Mesenchymal stem cell (in vitro differentiated cells and primary cell): Measurements from ENCODE around the gene FCER1G. TPM values are rescaled to one million over a fixed set of nuclear protein-coding genes. Genes with fewer than 3 reads are reported as not detected.
A peak's percentile ranks its signal among the peaks of the same experiment; 100 is the strongest.

ENCODE experiments used
- DNase-seq: peaks from one replicate; pipeline ENCODE4 v3.0.0-alpha.2; 2013
- H2AFZ ChIP-seq: one replicate; pipeline ENCODE4 v1.6.1; 2013; ENCODE audit warnings: low read depth, mild to moderate bottlenecking, control low read depth, inconsistent platforms, low read length, moderate library complexity
- H2AK5ac ChIP-seq: 2 replicates; pipeline ENCODE4 v1.6.1; 2013; ENCODE audit warnings: low read length, moderate library complexity, mild to moderate bottlenecking, inconsistent platforms; ENCODE audit not compliant: severe bottlenecking
- H2BK120ac ChIP-seq: one replicate; pipeline ENCODE4 v1.6.1; 2013; ENCODE audit warnings: low read depth, mild to moderate bottlenecking, inconsistent platforms, low read length, moderate library complexity
- H2BK12ac ChIP-seq, 2 experiments: one replicate each; pipeline ENCODE4 v1.6.1; 2013; ENCODE audit warnings: inconsistent platforms in 2 of 2, low read length in 2 of 2, mild to moderate bottlenecking in 2 of 2, moderate library complexity in 2 of 2, control low read depth in 1 of 2
- H2BK15ac ChIP-seq: one replicate; pipeline ENCODE4 v1.6.1; 2013; ENCODE audit warnings: mild to moderate bottlenecking, low read depth, inconsistent platforms; ENCODE audit not compliant: poor library complexity, severe bottlenecking
- H2BK5ac ChIP-seq: 2 replicates; pipeline ENCODE4 v1.6.1; 2013; ENCODE audit warnings: low read depth, mild to moderate bottlenecking, low read length, control low read depth, inconsistent platforms; ENCODE audit not compliant: poor library complexity, severe bottlenecking
- H3K14ac ChIP-seq, 2 experiments: one replicate each; pipeline ENCODE4 v1.6.1; 2013; ENCODE audit warnings: inconsistent platforms in 2 of 2, low read length in 2 of 2, control low read depth in 1 of 2, mild to moderate bottlenecking in 1 of 2, moderate library complexity in 1 of 2
- H3K18ac ChIP-seq, 2 experiments: one replicate each; pipeline ENCODE4 v1.6.1; 2013; ENCODE audit warnings: inconsistent platforms in 2 of 2, low read length in 2 of 2, control low read depth in 1 of 2, low read depth in 1 of 2, mild to moderate bottlenecking in 1 of 2
- H3K23ac ChIP-seq, 2 experiments: one replicate each; pipeline ENCODE4 v1.6.1; 2013; ENCODE audit warnings: inconsistent platforms in 2 of 2, low read length in 2 of 2, mild to moderate bottlenecking in 2 of 2, moderate library complexity in 2 of 2, control low read depth in 1 of 2
- H3K27ac ChIP-seq: 2 replicates; pipeline ENCODE4 v1.5.1; 2013; ENCODE audit warnings: mild to moderate bottlenecking, moderate library complexity, low read length, control low read depth, inconsistent platforms; ENCODE audit not compliant: poor library complexity, severe bottlenecking
- H3K27me3 ChIP-seq, 2 experiments: 2 replicates each; pipeline versions ENCODE4 v1.6.1 to v1.7.0; 2013; ENCODE audit warnings: low read length in 2 of 2, mild to moderate bottlenecking in 2 of 2, moderate library complexity in 2 of 2, control low read depth in 1 of 2, inconsistent platforms in 1 of 2; ENCODE audit not compliant: control insufficient read depth in 1 of 2, insufficient read depth in 1 of 2
- H3K36me3 ChIP-seq, 2 experiments: 2 replicates each; pipeline versions ENCODE4 v1.6.1 to v1.7.0; 2013; ENCODE audit warnings: low read length in 2 of 2, control low read depth in 1 of 2, inconsistent platforms in 1 of 2, low read depth in 1 of 2, mild to moderate bottlenecking in 1 of 2; ENCODE audit not compliant: insufficient read depth in 2 of 2, control insufficient read depth in 1 of 2
- H3K4ac ChIP-seq, 2 experiments: one replicate each; pipeline ENCODE4 v1.6.1; 2013; ENCODE audit warnings: inconsistent platforms in 2 of 2, low read length in 2 of 2, mild to moderate bottlenecking in 2 of 2, moderate library complexity in 2 of 2, control low read depth in 1 of 2, low read depth in 1 of 2
- H3K4me1 ChIP-seq: 2 replicates; pipeline ENCODE4 v1.6.1; 2013; ENCODE audit warnings: low read depth, low read length, control low read depth; ENCODE audit not compliant: control insufficient read depth, insufficient read depth
- H3K4me2 ChIP-seq: 2 replicates; pipeline ENCODE4 v1.6.1; 2013; ENCODE audit warnings: low read length, mild to moderate bottlenecking, inconsistent platforms; ENCODE audit not compliant: poor library complexity, severe bottlenecking
- H3K4me3 ChIP-seq, 2 experiments: 2 replicates each; pipeline versions ENCODE4 v1.5.1 to v1.7.0; 2013; ENCODE audit warnings: low read length in 2 of 2, mild to moderate bottlenecking in 2 of 2, control low read depth in 1 of 2, low read depth in 1 of 2; ENCODE audit not compliant: insufficient read depth in 1 of 2
- H3K79me1 ChIP-seq: replicated peaks from 2 replicates; pipeline ENCODE4 v1.6.1; 2013; ENCODE audit warnings: mild to moderate bottlenecking, control low read depth, low read length, inconsistent platforms; ENCODE audit not compliant: poor library complexity, severe bottlenecking
- H3K9ac ChIP-seq: 2 replicates; pipeline ENCODE4 v1.7.0; 2013; ENCODE audit warnings: mild to moderate bottlenecking, low read length, moderate library complexity
- H3K9me3 ChIP-seq: 2 replicates; pipeline ENCODE4 v1.7.0; 2013; ENCODE audit warnings: mild to moderate bottlenecking, low read length; ENCODE audit not compliant: control insufficient read depth
- H4K8ac ChIP-seq: one replicate; pipeline ENCODE4 v1.6.1; 2013; ENCODE audit warnings: inconsistent platforms, mild to moderate bottlenecking, low read length, moderate library complexity
- H4K91ac ChIP-seq: one replicate; pipeline ENCODE4 v1.6.1; 2013; ENCODE audit warnings: mild to moderate bottlenecking, low read length, inconsistent platforms
- WGBS: methylation state at CpG from one replicate; pipeline ENCODE4 v1.1.7; 2013; ENCODE audit warnings: mixed read lengths; 5-methylcytosine and 5-hydroxymethylcytosine counted together
- polyA plus RNA-seq, 2 experiments: library from polyadenylated mRNA; stranded (reverse); fragments of 200-250 nt; gene quantifications; one replicate each; pipeline ENCODE4 v1.2.3, GENCODE V29; 2013

The FCER1G gene
- 0.51 TPM for polyA plus RNA-seq (2013, experiment 1 of 2)
- 0.56 TPM for polyA plus RNA-seq (2013, experiment 2 of 2)

GRCh38 chr1:161215076-161215475, at the start of gene FCER1G:
FCER1G (plus strand) TSS chr1:161215295; CDS start chr1:161215322, 27 bp downstream.
- Histone ChIP-seq H2BK120ac (no peak within 1 kb of the TSS), H3K4me1 (peaks cover 3% of the 10 kb centered on the region), H3K79me1 (peaks cover 12% of the 10 kb centered on the region), H4K8ac (no peak within 1 kb of the TSS), H3K4me2 (no peak within 1 kb of the TSS), H3K9ac (no peak within 1 kb of the TSS), H3K23ac (no peak within 1 kb of the TSS), H3K27ac (no peak within 1 kb of the TSS), H2BK12ac (no peak within 1 kb of the TSS), H3K27me3 (no peaks in the 10 kb centered on the region), H2BK15ac (no peak within 1 kb of the TSS), H2AFZ (no peak within 1 kb of the TSS), H2BK5ac (no peak within 1 kb of the TSS), H3K36me3 (peaks cover 46 to 51% of the 10 kb centered on the region in 2 experiments), H3K14ac (no peak within 1 kb of the TSS), H3K4me3 (no peak within 1 kb of the TSS), H3K9me3 (no peaks in the 10 kb centered on the region), H3K18ac (no peak within 1 kb of the TSS), H4K91ac (peak within 1 kb of the TSS; percentile 15), H3K4ac (no peak within 1 kb of the TSS), H2AK5ac (no peak within 1 kb of the TSS)
- WGBS, result 96% methylated on average over 10 of the region's 10 CpGs
- DNase-seq, result no peak

- peak within 1 kb of the TSS; percentile 97 for H3K9ac ChIP-seq
- H2BK5ac ChIP-seq, result no peak within 1 kb of the TSS
- H4K91ac ChIP-seq, result peak within 1 kb of the TSS; percentile 3
- H2BK15ac ChIP-seq, result peak within 1 kb of the TSS; percentile 54
- peak within 1 kb of the TSS in 1 of 2 experiments; percentile 38 for H3K14ac ChIP-seq
- peak within 1 kb of the TSS; percentile 75 for H2AFZ ChIP-seq
- H2BK120ac ChIP-seq, result no peak within 1 kb of the TSS
- peak within 1 kb of the TSS; percentile 78 to 99 for H3K4me3 ChIP-seq
- H2BK12ac ChIP-seq, result peak within 1 kb of the TSS in 1 of 2 experiments; percentile 52
- 2% methylated on average over 54 of the region's 54 CpGs for WGBS
- H3K4me1 ChIP-seq, result peaks cover 14% of the 10 kb centered on the region
- H3K9me3 ChIP-seq, result no peaks in the 10 kb centered on the region
- DNase-seq, result peak; percentile 99
- no peaks in the 10 kb centered on the region for H3K27me3 ChIP-seq
- H4K8ac ChIP-seq, result peak within 1 kb of the TSS; percentile 66
- peaks cover 59 to 63% of the 10 kb centered on the region in 2 experiments for H3K36me3 ChIP-seq
- no peak within 1 kb of the TSS for H2AK5ac ChIP-seq
- H3K4me2 ChIP-seq, result peak within 1 kb of the TSS; percentile 78
- peak within 1 kb of the TSS; percentile 64 for H3K27ac ChIP-seq
- no peak within 1 kb of the TSS for H3K23ac ChIP-seq
- H3K18ac ChIP-seq, result peak within 1 kb of the TSS; percentile 37 to 54
- peaks cover 40% of the 10 kb centered on the region for H3K79me1 ChIP-seq
- H3K4ac ChIP-seq, result peak within 1 kb of the TSS; percentile 15 to 64
Measured at GRCh38 chr1:161165742-161166668, 49.1 kb upstream of the FCER1G start, which contains the start of gene PPOX. PPOX (plus strand) TSS chr1:161166426; CDS start chr1:161166848, 422 bp downstream.

DNA sequence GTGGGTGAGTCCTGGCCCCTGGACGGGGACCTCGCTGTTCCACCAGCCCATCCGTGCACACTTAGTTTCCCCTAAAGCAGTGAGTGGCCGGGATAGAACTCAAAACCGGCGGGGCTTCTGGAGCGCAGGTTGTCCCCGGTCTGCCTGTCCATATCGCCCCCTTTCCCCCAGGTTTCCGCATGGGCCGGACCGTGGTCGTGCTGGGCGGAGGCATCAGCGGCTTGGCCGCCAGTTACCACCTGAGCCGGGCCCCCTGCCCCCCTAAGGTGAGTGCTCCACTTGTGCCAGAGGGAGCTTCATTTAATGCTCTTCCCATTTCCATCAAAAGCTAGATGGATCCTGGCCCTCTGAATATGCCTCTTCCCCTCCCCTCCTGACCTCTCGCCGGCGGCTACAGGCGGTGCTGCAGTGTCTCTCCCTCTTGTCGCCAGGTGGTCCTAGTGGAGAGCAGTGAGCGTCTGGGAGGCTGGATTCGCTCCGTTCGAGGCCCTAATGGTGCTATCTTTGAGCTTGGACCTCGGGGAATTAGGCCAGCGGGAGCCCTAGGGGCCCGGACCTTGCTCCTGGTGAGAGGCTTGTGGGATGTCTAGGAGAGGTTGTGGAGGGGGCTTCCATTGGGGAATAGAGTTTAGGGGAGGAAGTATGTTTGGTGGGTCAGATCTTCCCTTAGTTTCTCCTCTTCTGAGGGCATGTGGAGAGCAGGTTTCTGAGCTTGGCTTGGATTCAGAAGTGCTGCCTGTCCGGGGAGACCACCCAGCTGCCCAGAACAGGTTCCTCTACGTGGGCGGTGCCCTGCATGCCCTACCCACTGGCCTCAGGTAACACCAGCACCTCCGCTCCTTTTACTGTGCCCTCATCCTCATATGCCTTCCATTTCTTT, 48.2 kb upstream of the FCER1G start:
- 13% methylated on average over 33 of the region's 33 CpGs for WGBS

More for the DNA sequence above, 48.2 kb upstream of the FCER1G start:
- H3K27me3 ChIP-seq, result no peaks in the 10 kb centered on the region
- peaks cover 9% of the 10 kb centered on the region for H3K4me1 ChIP-seq
- DNase-seq, result peak; percentile 35
- H2BK120ac ChIP-seq, result no peak overlapping the region
- H3K4me2 ChIP-seq, result peak overlapping the region; percentile 57
- H3K27ac ChIP-seq, result peak overlapping the region; percentile 56
- peak overlapping the region; percentile 25 to 37 for H3K18ac ChIP-seq
- H3K9ac ChIP-seq, result peak overlapping the region; percentile 97
- H2AFZ ChIP-seq, result peak overlapping the region; percentile 68
- H4K91ac ChIP-seq, result peak overlapping the region; percentile 3
- peak overlapping the region; percentile 78 to 99 for H3K4me3 ChIP-seq
- H3K14ac ChIP-seq, result no peak overlapping the region
- H2BK15ac ChIP-seq, result peak overlapping the region; percentile 54
- H2BK12ac ChIP-seq, result peak overlapping the region in 1 of 2 experiments; percentile 52
- H2BK5ac ChIP-seq, result no peak overlapping the region
- H3K23ac ChIP-seq, result no peak overlapping the region
- peaks cover 59 to 64% of the 10 kb centered on the region in 2 experiments for H3K36me3 ChIP-seq
- no peaks in the 10 kb centered on the region for H3K9me3 ChIP-seq
- H4K8ac ChIP-seq, result peak overlapping the region; percentile 66
- no peak overlapping the region for H2AK5ac ChIP-seq
- peak overlapping the region; percentile 15 to 64 for H3K4ac ChIP-seq
- H3K79me1 ChIP-seq, result peaks cover 39% of the 10 kb centered on the region
